HepG2 (cell line): ENCODE results near the gene ARX. TPM values are rescaled to one million over a fixed set of nuclear protein-coding genes. Genes with fewer than 3 reads are reported as not detected.

ENCODE experiments used
- ATAC-seq: fragments of 200-7000 bp; cut with Tn5 transposase; 3 replicates; pipeline ENCODE4 v1.9.1; 2020; ENCODE audit warnings: mild to moderate bottlenecking, moderate library complexity
- BruUV-seq: library from RNA; stranded (reverse); fragments of 400-500 nt; replicated peaks from 2 replicates; lab custom pipeline; 2021; lab: Mats Ljungman, UMichigan
- CTCF ChIA-PET: fragments of 300-600 bp; formaldehyde crosslinking; extraction: SDS; loops from one replicate; lab custom pipeline; 2021; ENCODE audit warnings: low total read pairs, inconsistent platforms, low intra/inter-chr PET ratio; lab: Yijun Ruan, JAX
- POLR2A ChIA-PET: fragments of 350-600 bp; sonication (Branson Sonifier 250); formaldehyde crosslinking; loops from one replicate; lab custom pipeline; 2020; ENCODE audit warnings: antibody characterized with exemption, inconsistent platforms; lab: Yijun Ruan, JAX
- DNase-seq: peaks from one replicate; pipeline ENCODE4 v3.0.0-alpha.2; 2015; ENCODE audit warnings: low spot score
- FAIRE-seq: peaks from 3 replicates; lab custom pipeline; 2011; peaks lifted over from hg19 to GRCh38; lab: Jason Lieb, UNC
- H2AFZ ChIP-seq: one replicate; pipeline ENCODE4 v1.6.1; 2011; ENCODE audit warnings: low read length, inconsistent platforms
- H3K27ac ChIP-seq: fragments of 300-600 bp; 3 replicates; pipeline ENCODE4 v1.8.0; 2011; ENCODE audit warnings: mixed run types, mild to moderate bottlenecking, mixed read lengths, low read length, inconsistent platforms; ENCODE audit not compliant: insufficient read depth; ENCODE audit errors: extremely low read length
- H3K27me3 ChIP-seq, 2 experiments: fragments of 200-600 bp in 1 of 2; 2 replicates in 1 of 2; 3 replicates in 1 of 2; pipeline versions ENCODE4 v1.6.0 to v1.8.0; 2011; ENCODE audit warnings: low read length in 2 of 2, mild to moderate bottlenecking in 2 of 2, moderate library complexity in 2 of 2, inconsistent platforms in 1 of 2; ENCODE audit not compliant: insufficient read depth in 2 of 2, control insufficient read depth in 1 of 2
- H3K36me3 ChIP-seq, 2 experiments: fragments of 200-600 bp in 1 of 2; replicated peaks in 1 of 2; 2 replicates in 1 of 2; 3 replicates in 1 of 2; pipeline versions ENCODE4 v1.5.1 to v1.8.0; 2011; ENCODE audit warnings: low read length in 2 of 2, inconsistent platforms in 1 of 2; ENCODE audit not compliant: insufficient read depth in 2 of 2, control insufficient read depth in 1 of 2
- H3K4me1 ChIP-seq: 2 replicates; pipeline ENCODE4 v1.5.1; 2012; ENCODE audit warnings: low read length, inconsistent platforms; ENCODE audit not compliant: insufficient read depth
- H3K4me2 ChIP-seq: 2 replicates; pipeline ENCODE4 v1.6.0; 2011; ENCODE audit warnings: low read depth, low read length, inconsistent platforms
- H3K4me3 ChIP-seq, 3 experiments: fragments of 200-600 bp in 1 of 3; sonication (generic), shearing (Covaris generic) in 1 of 3; replicated peaks in 1 of 3; 2 replicates each; pipeline ENCODE4 v1.5.1; 2011 to 2016; ENCODE audit warnings: low read length in 3 of 3, inconsistent platforms in 2 of 3, low read depth in 2 of 3, mild to moderate bottlenecking in 2 of 3, control low read depth in 1 of 3, mixed read lengths in 1 of 3; ENCODE audit not compliant: insufficient read depth in 1 of 3
- H3K79me2 ChIP-seq: one replicate; pipeline ENCODE4 v1.6.1; 2011; ENCODE audit warnings: low read length, inconsistent platforms; ENCODE audit not compliant: insufficient read depth
- H3K9ac ChIP-seq: 2 replicates; pipeline ENCODE4 v1.6.0; 2011; ENCODE audit warnings: mild to moderate bottlenecking, low read depth, low read length, inconsistent platforms; ENCODE audit not compliant: insufficient read depth
- H3K9me3 ChIP-seq: 2 replicates; pipeline ENCODE4 v1.5.1; 2012; ENCODE audit warnings: mild to moderate bottlenecking, low read length
- H4K20me1 ChIP-seq: 2 replicates; pipeline ENCODE4 v1.6.0; 2011; ENCODE audit warnings: inconsistent platforms, mild to moderate bottlenecking, low read length, moderate library complexity; ENCODE audit not compliant: insufficient read depth
- EP300 ChIP-seq, 3 experiments: sonication (generic) in 1 of 3; formaldehyde crosslinking in 1 of 3; IDR thresholded peaks; 2 replicates each; pipeline versions ENCODE4 v1.5.1 to v1.6.1; 2011 to 2020; ENCODE audit warnings: low read depth in 2 of 3, low read length in 2 of 3, borderline replicate concordance in 1 of 3, improper control_type of control experiment in 1 of 3, mild to moderate bottlenecking in 1 of 3, missing genetic modification reagents in 1 of 3, moderate library complexity in 1 of 3
- JUNB ChIP-seq: sonication (generic); formaldehyde crosslinking; IDR thresholded peaks from 2 replicates; pipeline ENCODE4 v1.8.0; 2022; ENCODE audit warnings: missing genetic modification reagents, mild to moderate bottlenecking, borderline replicate concordance
- MIER3 ChIP-seq: IDR thresholded peaks from 2 replicates; pipeline ENCODE4 v1.6.1; 2016; ENCODE audit warnings: missing compliant biosample characterization, borderline replicate concordance
- NPAS2 ChIP-seq: sonication (generic); formaldehyde crosslinking; IDR thresholded peaks from 2 replicates; pipeline ENCODE4 v1.8.0; 2022; ENCODE audit warnings: mild to moderate bottlenecking, missing genetic modification reagents, borderline replicate concordance
- RBAK ChIP-seq: sonication (generic); formaldehyde crosslinking; IDR thresholded peaks from 2 replicates; pipeline ENCODE4 v1.5.1; 2020; ENCODE audit warnings: mild to moderate bottlenecking, missing genetic modification reagents
- SALL2 ChIP-seq: sonication (generic); formaldehyde crosslinking; IDR thresholded peaks from 2 replicates; pipeline ENCODE4 v1.8.1; 2023; ENCODE audit warnings: mild to moderate bottlenecking, missing genetic modification reagents, inconsistent platforms
- SPEN ChIP-seq: sonication (generic); formaldehyde crosslinking; IDR thresholded peaks from 2 replicates; pipeline ENCODE4 v1.5.1; 2020; ENCODE audit warnings: low read depth, mild to moderate bottlenecking, missing genetic modification reagents
- YEATS2 ChIP-seq: sonication (generic); formaldehyde crosslinking; IDR thresholded peaks from 2 replicates; pipeline ENCODE4 v1.4.0; 2020; ENCODE audit warnings: missing genetic modification reagents, borderline replicate concordance
- ZNF136 ChIP-seq: sonication (generic); formaldehyde crosslinking; IDR thresholded peaks from 2 replicates; pipeline ENCODE4 v1.8.1; 2022; ENCODE audit warnings: low read depth, mild to moderate bottlenecking, moderate library complexity, missing genetic modification reagents
- ZNF180 ChIP-seq: sonication (generic); formaldehyde crosslinking; IDR thresholded peaks from 2 replicates; pipeline ENCODE4 v1.4.0; 2020; ENCODE audit warnings: low read depth, missing genetic modification reagents, borderline replicate concordance
- ZNF44 ChIP-seq: sonication (generic); formaldehyde crosslinking; IDR thresholded peaks from 2 replicates; pipeline ENCODE4 v1.5.1; 2020; ENCODE audit warnings: mild to moderate bottlenecking, missing genetic modification reagents
- ZNF572 ChIP-seq: sonication (generic); formaldehyde crosslinking; IDR thresholded peaks from 2 replicates; pipeline ENCODE4 v1.5.1; 2020; ENCODE audit warnings: mild to moderate bottlenecking, missing genetic modification reagents
- ZNF777 ChIP-seq: sonication (generic); formaldehyde crosslinking; IDR thresholded peaks from 2 replicates; pipeline ENCODE4 v1.4.0; 2020; ENCODE audit warnings: missing genetic modification reagents
- ZNF792 ChIP-seq: IDR thresholded peaks from 2 replicates; pipeline ENCODE4 v1.6.1; 2016
- WGBS: methylation state at CpG from one replicate; pipeline ENCODE4 v1.1.6; 2017; ENCODE audit warnings: low lambda C conversion rate; 5-methylcytosine and 5-hydroxymethylcytosine counted together
- in situ Hi-C: cut with HindIII; loops from 2 replicates; pipeline ENCODE4 v1.10.0; 2017; ENCODE audit warnings: low pct_unique_long_range_greater_than_20kb; ENCODE audit not compliant: extremely low pct_ligation_motif_present
- intact Hi-C: fragments of 100-400 bp; cut with micrococcal nuclease; formaldehyde crosslinking; loops from one replicate; pipeline ENCODE4 v1.10.0; 2022; ENCODE audit not compliant: unreplicated experiment
- polyA plus RNA-seq, 8 experiments: library from polyadenylated mRNA; depleted of rRNA in 3 of 8; stranded (reverse) in 7 of 8; unstranded in 1 of 8; fragments of >200 nt; fragmentation: Illumina TruSeq in 4 of 8; extraction: Trizol in 4 of 8; gene quantifications; 2 replicates each; pipeline versions ENCODE4 v1.2.1 to v1.2.3, GENCODE V29; 2011 to 2016; ENCODE audit warnings: low read depth in 4 of 8, missing spikeins in 1 of 8, mixed read lengths in 1 of 8; ENCODE audit not compliant: insufficient read depth in 1 of 8
- total RNA-seq, 5 experiments: library from RNA; depleted of rRNA; stranded (reverse); fragments of >200 nt; fragmentation: Illumina TruSeq; extraction: Trizol; gene quantifications; 2 replicates each; pipeline ENCODE4 v1.2.3, GENCODE V29; 2016; ENCODE audit warnings: low read depth in 1 of 5
- TF ChIP-seq, protein P1 (sequence below): IDR thresholded peaks from 2 replicates; pipeline ENCODE4 v1.6.1; 2016; ENCODE audit warnings: missing compliant biosample characterization, missing genetic modification reagents, borderline replicate concordance
- TF ChIP-seq, protein P2 (sequence below): sonication (generic); formaldehyde crosslinking; IDR thresholded peaks from 2 replicates; pipeline ENCODE4 v1.4.0; 2020; ENCODE audit warnings: mild to moderate bottlenecking, missing genetic modification reagents
- TF ChIP-seq, protein P3 (sequence below): sonication (generic); formaldehyde crosslinking; IDR thresholded peaks from 2 replicates; pipeline ENCODE4 v1.4.0; 2020; ENCODE audit warnings: mild to moderate bottlenecking, missing genetic modification reagents

Gene ARX
- total and polyA plus RNA-seq, 2 of the 13 experiments (the other 11 are each of a cell fraction or from before 2014, with no cell fraction given), result not detected

DNA sequence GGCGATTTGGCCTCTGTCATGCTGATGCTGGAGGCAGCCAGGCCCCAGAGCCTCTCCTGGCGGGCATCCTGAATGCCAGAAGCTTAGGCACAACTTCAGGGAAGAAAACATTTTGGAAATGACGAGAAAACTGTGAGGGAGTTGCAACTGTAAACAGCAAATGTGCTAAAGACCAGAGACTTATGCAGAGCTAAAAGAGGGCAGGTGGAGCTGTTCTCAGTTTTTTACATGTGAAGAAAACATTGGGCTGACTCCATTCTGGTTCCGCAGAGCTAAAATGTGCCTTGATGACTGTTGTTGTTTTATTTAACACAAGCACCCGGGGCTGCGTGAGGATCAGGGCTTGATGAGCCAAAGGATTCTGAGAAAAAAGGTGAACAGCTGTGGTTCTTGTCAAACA, 10.8 kb upstream of the ARX start:
- Histone ChIP-seq H3K4me3 (no peak overlapping the region), H3K27me3 (peaks cover 0 to 14% of the 10 kb centered on the region in 2 experiments; a peak in 1 of 5 replicates), H4K20me1 (no peaks in the 10 kb centered on the region), H3K9ac (no peak overlapping the region), H3K36me3 (no peaks in the 10 kb centered on the region), H3K4me1 (no peaks in the 10 kb centered on the region), H3K27ac (no peak overlapping the region), H2AFZ (no peak overlapping the region), H3K9me3 (no peaks in the 10 kb centered on the region), H3K79me2 (no peaks in the 10 kb centered on the region), H3K4me2 (no peak overlapping the region)
- BruUV-seq, result no TSS peak
- intact Hi-C loops (no loop called here), in situ Hi-C loops (no loop called here)
- no peak for TF ChIP-seq ZNF792 (CRISPR knock-in tag)
- TF ChIP-seq, protein P1, sequence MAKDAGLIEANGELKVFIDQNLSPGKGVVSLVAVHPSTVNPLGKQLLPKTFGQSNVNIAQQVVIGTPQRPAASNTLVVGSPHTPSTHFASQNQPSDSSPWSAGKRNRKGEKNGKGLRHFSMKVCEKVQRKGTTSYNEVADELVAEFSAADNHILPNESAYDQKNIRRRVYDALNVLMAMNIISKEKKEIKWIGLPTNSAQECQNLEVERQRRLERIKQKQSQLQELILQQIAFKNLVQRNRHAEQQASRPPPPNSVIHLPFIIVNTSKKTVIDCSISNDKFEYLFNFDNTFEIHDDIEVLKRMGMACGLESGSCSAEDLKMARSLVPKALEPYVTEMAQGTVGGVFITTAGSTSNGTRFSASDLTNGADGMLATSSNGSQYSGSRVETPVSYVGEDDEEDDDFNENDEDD (CRISPR knock-in tag), result no peak
- ATAC-seq (no peak), DNase-seq (no peak), FAIRE-seq (no peak)
- WGBS, result 23% methylated on average over 5 of the region's 6 CpGs
- POLR2A ChIA-PET, result no interaction called here
- CTCF ChIA-PET, result no interaction called here

DNA sequence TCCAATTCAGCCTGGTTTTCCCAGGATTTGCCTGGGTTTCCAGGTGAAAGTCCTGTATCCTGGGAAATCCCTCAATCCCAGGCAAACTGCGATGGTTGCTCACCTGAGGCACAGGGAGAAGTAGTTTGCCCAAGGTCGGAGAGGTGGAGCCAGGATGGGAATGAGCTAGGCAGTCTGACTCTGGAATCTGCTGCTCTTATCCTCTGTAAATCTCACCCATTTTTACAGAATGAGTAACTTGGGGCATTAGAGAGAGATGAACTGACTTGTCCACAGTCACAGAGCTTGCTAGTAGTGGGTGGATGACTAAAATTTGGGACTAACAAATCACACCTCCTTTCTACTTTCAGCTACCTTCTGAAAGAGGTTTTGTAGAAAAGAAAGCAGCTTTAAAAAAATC, 9.8 kb upstream of the ARX start:
- Histone ChIP-seq H3K27ac (no peak overlapping the region), H3K36me3 (no peaks in the 10 kb centered on the region), H3K4me3 (no peak overlapping the region), H3K4me1 (peaks cover 5% of the 10 kb centered on the region; the same call in 1 of the 2 replicates), H3K27me3 (peaks cover 0 to 21% of the 10 kb centered on the region in 2 experiments; a peak in 3 of 5 replicates), H4K20me1 (no peaks in the 10 kb centered on the region), H3K79me2 (no peaks in the 10 kb centered on the region), H2AFZ (no peak overlapping the region), H3K4me2 (no peak overlapping the region), H3K9me3 (no peaks in the 10 kb centered on the region), H3K9ac (no peak overlapping the region)
- CTCF ChIA-PET, result no interaction called here
- no CpG with 5 or more reads among the region's 2 CpGs for WGBS
- in situ Hi-C loops (no loop called here), intact Hi-C loops (no loop called here)
- DNase-seq (no peak), ATAC-seq (no peak), FAIRE-seq (no peak)
- BruUV-seq, result no TSS peak
- POLR2A ChIA-PET, result no interaction called here
- TF ChIP-seq MIER3 (CRISPR knock-in tag), result no peak
- no peak for TF ChIP-seq ZNF777 (CRISPR knock-in tag)
- no peak for TF ChIP-seq EP300 (IDR thresholded peaks at IDR 0.05; ENCODE audit: low read depth in 2 of 2, low read length in 2 of 2)
- no peak for TF ChIP-seq EP300 (CRISPR knock-in tag; IDR thresholded peaks at IDR 0.05; ENCODE audit: borderline replicate concordance)
- no peak for TF ChIP-seq SALL2 (CRISPR knock-in tag)
- TF ChIP-seq JUNB (CRISPR knock-in tag), result no peak
- no peak for TF ChIP-seq YEATS2 (CRISPR knock-in tag)
- TF ChIP-seq ZNF44 (CRISPR knock-in tag), result no peak
- no peak for TF ChIP-seq ZNF572 (CRISPR knock-in tag)
- TF ChIP-seq SPEN (CRISPR knock-in tag), result no peak
- no peak for TF ChIP-seq RBAK (CRISPR knock-in tag)
- TF ChIP-seq, protein P2, sequence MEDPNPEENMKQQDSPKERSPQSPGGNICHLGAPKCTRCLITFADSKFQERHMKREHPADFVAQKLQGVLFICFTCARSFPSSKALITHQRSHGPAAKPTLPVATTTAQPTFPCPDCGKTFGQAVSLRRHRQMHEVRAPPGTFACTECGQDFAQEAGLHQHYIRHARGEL (CRISPR knock-in tag), result no peak
- TF ChIP-seq ZNF136 (CRISPR knock-in tag), result no peak
- no peak for TF ChIP-seq NPAS2 (CRISPR knock-in tag)
- no peak for TF ChIP-seq ZNF180
- TF ChIP-seq, protein P3, sequence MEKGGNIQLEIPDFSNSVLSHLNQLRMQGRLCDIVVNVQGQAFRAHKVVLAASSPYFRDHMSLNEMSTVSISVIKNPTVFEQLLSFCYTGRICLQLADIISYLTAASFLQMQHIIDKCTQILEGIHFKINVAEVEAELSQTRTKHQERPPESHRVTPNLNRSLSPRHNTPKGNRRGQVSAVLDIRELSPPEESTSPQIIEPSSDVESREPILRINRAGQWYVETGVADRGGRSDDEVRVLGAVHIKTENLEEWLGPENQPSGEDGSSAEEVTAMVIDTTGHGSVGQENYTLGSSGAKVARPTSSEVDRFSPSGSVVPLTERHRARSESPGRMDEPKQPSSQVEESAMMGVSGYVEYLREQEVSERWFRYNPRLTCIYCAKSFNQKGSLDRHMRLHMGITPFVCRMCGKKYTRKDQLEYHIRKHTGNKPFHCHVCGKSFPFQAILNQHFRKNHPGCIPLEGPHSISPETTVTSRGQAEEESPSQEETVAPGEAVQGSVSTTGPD (CRISPR knock-in tag), result no peak
